ENCODE results near the gene MARS2.

DNA sequence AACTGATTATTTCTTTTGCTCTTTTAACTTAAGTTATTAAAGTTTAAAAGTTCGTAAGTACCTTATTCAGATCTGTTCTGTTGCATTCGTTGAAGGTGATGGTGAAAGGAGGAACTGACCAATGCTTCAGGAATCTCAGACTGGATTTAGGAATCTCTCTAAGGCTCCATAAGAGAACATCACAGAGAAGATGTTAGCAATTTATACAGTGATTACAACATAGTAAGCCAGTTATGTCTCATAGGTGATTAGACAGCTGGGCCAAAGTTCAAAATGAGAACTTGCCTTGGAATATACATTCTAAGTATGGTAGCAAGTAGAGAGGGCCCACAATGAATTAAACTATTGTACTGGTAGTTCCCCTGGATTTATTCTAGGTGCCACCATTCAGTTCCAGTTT lies 3.2 kb downstream of the MARS2 start:
- TF ChIP-seq, protein P1, sequence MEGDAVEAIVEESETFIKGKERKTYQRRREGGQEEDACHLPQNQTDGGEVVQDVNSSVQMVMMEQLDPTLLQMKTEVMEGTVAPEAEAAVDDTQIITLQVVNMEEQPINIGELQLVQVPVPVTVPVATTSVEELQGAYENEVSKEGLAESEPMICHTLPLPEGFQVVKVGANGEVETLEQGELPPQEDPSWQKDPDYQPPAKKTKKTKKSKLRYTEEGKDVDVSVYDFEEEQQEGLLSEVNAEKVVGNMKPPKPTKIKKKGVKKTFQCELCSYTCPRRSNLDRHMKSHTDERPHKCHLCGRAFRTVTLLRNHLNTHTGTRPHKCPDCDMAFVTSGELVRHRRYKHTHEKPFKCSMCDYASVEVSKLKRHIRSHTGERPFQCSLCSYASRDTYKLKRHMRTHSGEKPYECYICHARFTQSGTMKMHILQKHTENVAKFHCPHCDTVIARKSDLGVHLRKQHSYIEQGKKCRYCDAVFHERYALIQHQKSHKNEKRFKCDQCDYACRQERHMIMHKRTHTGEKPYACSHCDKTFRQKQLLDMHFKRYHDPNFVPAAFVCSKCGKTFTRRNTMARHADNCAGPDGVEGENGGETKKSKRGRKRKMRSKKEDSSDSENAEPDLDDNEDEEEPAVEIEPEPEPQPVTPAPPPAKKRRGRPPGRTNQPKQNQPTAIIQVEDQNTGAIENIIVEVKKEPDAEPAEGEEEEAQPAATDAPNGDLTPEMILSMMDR (IDR thresholded peaks at IDR 0.05; ENCODE audit: low read depth, low read length), result no peak
- no peak for TF ChIP-seq EZH2phosphoT487 (IDR thresholded peaks at IDR 0.05; ENCODE audit: low read depth)
